GM12892 (cell line): Measurements from ENCODE around the gene FXYD6.

Source experiments
- POLR2A ChIP-seq: IDR thresholded peaks from 2 replicates; pipeline ENCODE4 v1.6.1; 2011; ENCODE audit warnings: low read depth, low read length, control low read depth
- TAF1 ChIP-seq: IDR thresholded peaks from 2 replicates; pipeline ENCODE4 v1.6.1; 2011; ENCODE audit warnings: low read depth, mild to moderate bottlenecking, control low read depth, low read length, borderline replicate concordance

- TF ChIP-seq POLR2A (no peak), TAF1 (no peak)
Observed at GRCh38 chr11:117826190-117826570, 50.3 kb downstream of the FXYD6 start.
